Activated T-helper 2 cell treated with anti-CD3 and anti-CD28 coated beads, Interferon-gamma antibody, Interleukin-2, Interleukin-4, amounts not matched to agents 10 μg/mL and 5 μg/mL and 100 μg/mL, durations not matched to agents 14 hours and 24 hours and 36 hours (primary cell): ENCODE data around the gene AIFM3. TPM values are rescaled to one million over a fixed set of nuclear protein-coding genes. Genes with fewer than 3 reads are reported as not detected.
"Not testable (repeated sequence)": the region's sequence is repeated elsewhere in the genome, so short reads cannot be mapped to it uniquely, and the experiment has no call there.

Source experiments
- DNase-seq: peaks from one replicate; pipeline ENCODE4 v3.0.0; 2021; ENCODE audit warnings: low spot score
- H3K27ac Mint-ChIP-seq: one replicate; pipeline ENCODE4 v1.8.0; 2021; ENCODE audit warnings: mixed read lengths
- H3K27me3 Mint-ChIP-seq: one replicate; pipeline ENCODE4 v1.8.0; 2021; ENCODE audit warnings: low read depth, mixed read lengths
- H3K36me3 Mint-ChIP-seq: one replicate; pipeline ENCODE4 v1.8.0; 2021; ENCODE audit warnings: low read depth, mixed read lengths
- H3K4me1 Mint-ChIP-seq: one replicate; pipeline ENCODE4 v1.8.0; 2021; ENCODE audit warnings: low read depth, mixed read lengths
- H3K4me3 Mint-ChIP-seq: one replicate; pipeline ENCODE4 v1.8.0; 2021; ENCODE audit warnings: low read depth, mild to moderate bottlenecking, moderate library complexity, mixed read lengths
- H3K9me3 Mint-ChIP-seq: one replicate; pipeline ENCODE4 v1.8.0; 2021; ENCODE audit warnings: mixed read lengths
- intact Hi-C: fragments of 100-400 bp; cut with micrococcal nuclease; formaldehyde crosslinking; loops from one replicate; pipeline ENCODE4 v1.15.1; 2023
- total RNA-seq: library from RNA; stranded (reverse); gene quantifications from 2 replicates; pipeline ENCODE4 v1.2.3, GENCODE V29; 2022

AIFM3 gene
- total RNA-seq, 1 donor from 2014 or later, result 0.23 TPM

GRCh38 chr22:20935049-20935448 lies 32.0 kb upstream of the AIFM3 start:
- Mint-ChIP-seq H3K36me3 (peaks cover 59% of the 10 kb centered on the region), H3K4me1 (peaks cover 16% of the 10 kb centered on the region)
- H3K9me3 Mint-ChIP-seq, H3K27me3 Mint-ChIP-seq, intact Hi-C loops, H3K27ac Mint-ChIP-seq, DNase-seq, H3K4me3 Mint-ChIP-seq: not testable (repeated sequence)

GRCh38 chr22:20935780-20936539 lies 31.1 kb upstream of the AIFM3 start:
- peaks cover 25% of the 10 kb centered on the region for H3K4me1 Mint-ChIP-seq
- H3K4me3 Mint-ChIP-seq, DNase-seq, intact Hi-C loops, H3K27ac Mint-ChIP-seq, H3K9me3 Mint-ChIP-seq, H3K27me3 Mint-ChIP-seq: not testable (repeated sequence)
- H3K36me3 Mint-ChIP-seq, result peaks cover 65% of the 10 kb centered on the region

- H3K9me3 Mint-ChIP-seq, result no peaks in the 10 kb centered on the region
- peaks cover 29% of the 10 kb centered on the region for H3K4me1 Mint-ChIP-seq
- H3K4me3 Mint-ChIP-seq, result peak overlapping the region; percentile 15
These were observed 29.8 kb upstream of the AIFM3 start for GRCh38 chr22:20937031-20937793.

GRCh38 chr22:20937794-20938671 lies 29.0 kb upstream of the AIFM3 start:
- no peak overlapping the region for H3K27ac Mint-ChIP-seq
- no peak overlapping the region for H3K4me3 Mint-ChIP-seq
- peaks cover 31% of the 10 kb centered on the region for H3K4me1 Mint-ChIP-seq
- no peaks in the 10 kb centered on the region for H3K9me3 Mint-ChIP-seq
- H3K36me3 Mint-ChIP-seq, result peaks cover 76% of the 10 kb centered on the region
- DNase-seq, result no peak
- intact Hi-C loops, result no loop called here
- H3K27me3 Mint-ChIP-seq, result no peaks in the 10 kb centered on the region

More at GRCh38 chr22:20937031-20937793, 29.8 kb upstream of the AIFM3 start:
- no peaks in the 10 kb centered on the region for H3K27me3 Mint-ChIP-seq
- intact Hi-C loops, result no loop called here
- peaks cover 71% of the 10 kb centered on the region for H3K36me3 Mint-ChIP-seq
- H3K27ac Mint-ChIP-seq, result peak overlapping the region; percentile 15
- no peak for DNase-seq

GRCh38 chr22:20939457-20940185 lies 27.4 kb upstream of the AIFM3 start:
- intact Hi-C loops, H3K4me3 Mint-ChIP-seq, H3K9me3 Mint-ChIP-seq, H3K27ac Mint-ChIP-seq, DNase-seq, H3K27me3 Mint-ChIP-seq: not testable (repeated sequence)
- peaks cover 36% of the 10 kb centered on the region for H3K4me1 Mint-ChIP-seq
- H3K36me3 Mint-ChIP-seq, result peaks cover 69% of the 10 kb centered on the region

- Mint-ChIP-seq H3K36me3 (peaks cover 67% of the 10 kb centered on the region), H3K4me3 (no peak overlapping the region), H3K27me3 (no peaks in the 10 kb centered on the region), H3K9me3 (no peaks in the 10 kb centered on the region), H3K4me1 (peaks cover 37% of the 10 kb centered on the region), H3K27ac (no peak overlapping the region)
- DNase-seq, result no peak
- intact Hi-C loops, result no loop called here
These were observed 26.8 kb upstream of the AIFM3 start for GRCh38 chr22:20940186-20940651.

GRCh38 chr22:20940904-20941385 lies 26.1 kb upstream of the AIFM3 start:
- Mint-ChIP-seq H3K27me3 (no peaks in the 10 kb centered on the region), H3K9me3 (no peaks in the 10 kb centered on the region), H3K36me3 (peaks cover 69% of the 10 kb centered on the region), H3K27ac (peak overlapping the region; percentile 25), H3K4me1 (peaks cover 40% of the 10 kb centered on the region), H3K4me3 (no peak overlapping the region)
- no peak for DNase-seq
- intact Hi-C loops, result no loop called here

- H3K27ac Mint-ChIP-seq, intact Hi-C loops, H3K4me3 Mint-ChIP-seq, DNase-seq, H3K27me3 Mint-ChIP-seq, H3K9me3 Mint-ChIP-seq: not testable (repeated sequence)
- Mint-ChIP-seq H3K4me1 (peaks cover 43% of the 10 kb centered on the region), H3K36me3 (peaks cover 65% of the 10 kb centered on the region)
These were observed 24.7 kb upstream of the AIFM3 start for GRCh38 chr22:20942203-20942902.

- Mint-ChIP-seq H3K9me3 (no peaks in the 10 kb centered on the region), H3K27me3 (no peaks in the 10 kb centered on the region), H3K4me1 (peaks cover 43% of the 10 kb centered on the region), H3K27ac (no peak overlapping the region), H3K36me3 (peaks cover 65% of the 10 kb centered on the region), H3K4me3 (no peak overlapping the region)
- intact Hi-C loops, result no loop called here
- no peak for DNase-seq
These were observed 23.7 kb upstream of the AIFM3 start for GRCh38 chr22:20943104-20943933.

GRCh38 chr22:20944042-20944441 lies 23.0 kb upstream of the AIFM3 start:
- Mint-ChIP-seq H3K36me3 (peaks cover 63% of the 10 kb centered on the region), H3K27ac (no peak overlapping the region), H3K4me3 (no peak overlapping the region), H3K9me3 (no peaks in the 10 kb centered on the region), H3K4me1 (peaks cover 43% of the 10 kb centered on the region), H3K27me3 (no peaks in the 10 kb centered on the region)
- no peak for DNase-seq
- intact Hi-C loops, result no loop called here

- intact Hi-C loops, result no loop called here
- peaks cover 44% of the 10 kb centered on the region for H3K4me1 Mint-ChIP-seq
These were observed 21.5 kb upstream of the AIFM3 start for GRCh38 chr22:20945578-20945934.

More at GRCh38 chr22:20945578-20945934, 21.5 kb upstream of the AIFM3 start:
- H3K27me3 Mint-ChIP-seq, result no peaks in the 10 kb centered on the region
- DNase-seq, result no peak
- H3K36me3 Mint-ChIP-seq, result peaks cover 62% of the 10 kb centered on the region
- no peaks in the 10 kb centered on the region for H3K9me3 Mint-ChIP-seq
- H3K27ac Mint-ChIP-seq, result peak overlapping the region; percentile 33
- no peak overlapping the region for H3K4me3 Mint-ChIP-seq
